ENCODE results near the gene LMCD1.

The LMCD1 gene

GRCh38 chr3:8537440-8537839 lies 35.8 kb downstream of the LMCD1 start:
- DNase-seq (ENCODE audit: low spot score), result no peak

- DNase-seq (ENCODE audit: low spot score), result no peak
Measured at GRCh38 chr3:8538223-8538622, 36.6 kb downstream of the LMCD1 start.

- no peak for DNase-seq (ENCODE audit: low spot score)
Measured at GRCh38 chr3:8538913-8539312, 37.3 kb downstream of the LMCD1 start.

- DNase-seq (ENCODE audit: low spot score), result no peak
Measured at GRCh38 chr3:8539419-8539818, 37.8 kb downstream of the LMCD1 start.

GRCh38 chr3:8540456-8540855 lies 38.8 kb downstream of the LMCD1 start:
- no peak for DNase-seq (ENCODE audit: low spot score)

GRCh38 chr3:8541486-8541885 lies 39.9 kb downstream of the LMCD1 start:
- DNase-seq (ENCODE audit: low spot score), result no peak

GRCh38 chr3:8542190-8543135 lies 40.8 kb downstream of the LMCD1 start:
- DNase-seq (ENCODE audit: low spot score), result no peak

- no peak for DNase-seq (ENCODE audit: low spot score)
Measured at GRCh38 chr3:8546609-8547008, 45.0 kb downstream of the LMCD1 start.

- no peak for DNase-seq (ENCODE audit: low spot score)
Measured at GRCh38 chr3:8548502-8549275, 47.1 kb downstream of the LMCD1 start.

- no peak for DNase-seq (ENCODE audit: low spot score)
Measured at GRCh38 chr3:8549354-8549753, 47.7 kb downstream of the LMCD1 start.

GRCh38 chr3:8550611-8551010 lies 49.0 kb downstream of the LMCD1 start:
- DNase-seq (ENCODE audit: low spot score), result no peak

GRCh38 chr3:8552223-8552762 lies 50.7 kb downstream of the LMCD1 start:
- DNase-seq (ENCODE audit: low spot score), result no peak

- no peak for DNase-seq (ENCODE audit: low spot score)
Measured at GRCh38 chr3:8553405-8553804, 51.8 kb downstream of the LMCD1 start.

- no peak for DNase-seq (ENCODE audit: low spot score)
Measured at GRCh38 chr3:8554696-8555095, 53.1 kb downstream of the LMCD1 start.

- no peak for DNase-seq (ENCODE audit: low spot score)
Measured at GRCh38 chr3:8555113-8555661, 53.6 kb downstream of the LMCD1 start.

GRCh38 chr3:8555725-8556472 lies 54.3 kb downstream of the LMCD1 start:
- DNase-seq (ENCODE audit: low spot score), result no peak

GRCh38 chr3:8556473-8556869 lies 54.8 kb downstream of the LMCD1 start:
- DNase-seq (ENCODE audit: low spot score), result no peak

- DNase-seq (ENCODE audit: low spot score), result no peak
Measured at GRCh38 chr3:8557298-8557697, 55.7 kb downstream of the LMCD1 start.

GRCh38 chr3:8558645-8559044 lies 57.0 kb downstream of the LMCD1 start:
- no peak for DNase-seq (ENCODE audit: low spot score)

GRCh38 chr3:8559351-8559750 lies 57.7 kb downstream of the LMCD1 start:
- DNase-seq (ENCODE audit: low spot score), result no peak

- no peak for DNase-seq (ENCODE audit: low spot score)
Measured at GRCh38 chr3:8560366-8561007, 58.9 kb downstream of the LMCD1 start.

Data from cerebellar cortex (tissue), 1 donor.